Measurements from ENCODE around the gene ANKAR.

GRCh38 chr2:189646521-189646920 is 27.9 kb upstream of the ANKAR start:
- TF ChIP-seq CTCF (IDR thresholded peaks at IDR 0.05; ENCODE audit: low read length) (no peak), EZH2 (IDR thresholded peaks at IDR 0.05; ENCODE audit: borderline replicate concordance, low read length) (no peak)
